Raji (cell line): ENCODE data around the gene SMYD3.

Experiments
- POLR2A ChIP-seq: IDR thresholded peaks from 2 replicates; pipeline ENCODE4 v1.6.1; 2011; ENCODE audit warnings: low read depth, low read length, control low read depth; ENCODE audit not compliant: insufficient read depth

SMYD3 gene

DNA sequence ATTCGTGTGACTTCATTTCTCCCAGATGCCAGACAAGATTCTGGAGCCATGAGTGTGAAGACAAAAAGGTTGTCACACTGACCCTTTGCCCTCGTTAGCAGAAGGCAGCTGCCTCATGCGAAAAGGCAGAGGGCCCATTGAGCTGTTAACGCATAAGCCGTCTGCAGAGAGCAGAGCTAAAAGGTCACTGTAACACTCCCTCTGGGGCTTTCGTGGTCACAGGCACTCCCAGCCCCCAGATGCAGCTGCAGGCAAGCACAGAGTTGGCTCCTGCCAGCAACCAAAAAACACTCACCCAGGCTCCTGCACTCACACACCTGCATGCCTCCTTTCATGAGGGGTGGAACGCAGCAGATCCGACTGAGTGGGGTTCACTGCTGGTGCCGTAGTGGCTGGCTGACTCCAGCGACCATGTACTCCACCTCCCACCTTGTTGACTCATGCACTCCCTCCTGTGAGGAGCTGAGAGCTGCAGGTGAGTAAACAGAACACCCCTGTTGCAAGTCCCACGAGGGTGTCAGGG lies 287.5 kb downstream of the SMYD3 start:
- TF ChIP-seq POLR2A: no peak

GRCh38 chr1:246218686-246219085 lies 288.4 kb downstream of the SMYD3 start:
- no peak for TF ChIP-seq POLR2A

GRCh38 chr1:246216906-246217305 lies 290.2 kb downstream of the SMYD3 start:
- TF ChIP-seq POLR2A: no peak

- TF ChIP-seq POLR2A: no peak
These were observed 291.6 kb downstream of the SMYD3 start for GRCh38 chr1:246215510-246215903.

DNA sequence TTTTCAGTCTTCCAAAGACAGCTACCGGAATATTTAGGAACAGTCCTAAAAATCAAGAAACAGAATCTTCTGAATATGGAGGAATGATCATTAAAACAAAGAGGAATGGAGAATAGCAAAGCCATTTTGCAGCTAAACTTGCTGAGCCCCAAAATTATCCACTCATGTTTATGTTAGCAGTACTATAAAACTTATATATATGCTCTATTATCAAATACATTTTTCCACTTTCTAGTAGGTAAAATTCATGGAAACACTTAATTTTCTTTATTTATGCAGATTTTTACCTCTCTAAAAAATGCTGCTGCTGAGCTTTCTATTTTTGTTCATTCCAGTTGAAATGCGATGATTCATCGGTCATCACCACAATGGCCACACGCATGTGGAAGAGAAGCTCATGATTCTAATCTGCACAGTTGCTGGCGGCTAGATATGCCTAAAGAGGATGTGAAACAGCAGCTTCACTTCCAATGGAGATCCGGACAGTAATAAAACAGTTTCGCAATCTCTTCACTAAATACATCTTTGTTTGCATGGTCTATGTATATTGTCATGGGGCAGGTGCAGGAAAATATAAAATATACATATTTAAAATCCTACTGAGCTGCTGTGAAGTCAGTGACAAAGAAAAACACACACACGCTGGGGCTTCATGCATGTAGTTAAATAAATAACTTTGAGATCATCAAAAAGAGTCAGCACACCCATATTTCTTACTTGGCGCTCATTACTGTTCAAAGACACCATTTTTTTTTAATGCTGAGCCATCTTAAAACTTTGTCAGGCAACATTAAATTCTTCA lies 292.2 kb downstream of the SMYD3 start:
- TF ChIP-seq POLR2A: no peak

- TF ChIP-seq POLR2A: no peak
These were observed 293.1 kb downstream of the SMYD3 start for GRCh38 chr1:246213947-246214346.

GRCh38 chr1:246213502-246213901 lies 293.6 kb downstream of the SMYD3 start:
- TF ChIP-seq POLR2A: no peak

- no peak for TF ChIP-seq POLR2A
These were observed 294.0 kb downstream of the SMYD3 start for GRCh38 chr1:246213036-246213435.

- no peak for TF ChIP-seq POLR2A
These were observed 295.1 kb downstream of the SMYD3 start for GRCh38 chr1:246212013-246212412.

- no peak for TF ChIP-seq POLR2A
These were observed 296.3 kb downstream of the SMYD3 start for GRCh38 chr1:246210756-246211155.

DNA sequence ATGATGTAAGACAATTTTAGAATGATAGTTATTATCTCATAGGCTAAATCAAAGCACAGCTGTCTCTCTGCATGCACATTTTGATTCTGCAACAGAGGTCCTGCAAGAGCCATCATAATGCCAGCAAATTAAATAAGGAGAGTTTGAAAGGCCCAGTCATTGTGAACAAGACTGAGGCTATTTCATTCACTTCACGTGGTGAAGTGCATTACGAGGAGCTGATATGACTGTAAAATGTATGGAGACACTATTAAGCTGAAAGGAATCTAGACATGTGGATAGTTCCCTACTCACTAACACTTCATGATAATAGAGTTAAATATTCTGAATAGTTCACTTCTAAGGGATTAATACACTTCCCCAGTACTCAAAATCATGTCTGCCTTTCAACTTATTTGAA lies 299.0 kb downstream of the SMYD3 start:
- no peak for TF ChIP-seq POLR2A

GRCh38 chr1:246203180-246203579 lies 303.9 kb downstream of the SMYD3 start:
- no peak for TF ChIP-seq POLR2A

- no peak for TF ChIP-seq POLR2A
These were observed 306.3 kb downstream of the SMYD3 start for GRCh38 chr1:246200738-246201137.

DNA sequence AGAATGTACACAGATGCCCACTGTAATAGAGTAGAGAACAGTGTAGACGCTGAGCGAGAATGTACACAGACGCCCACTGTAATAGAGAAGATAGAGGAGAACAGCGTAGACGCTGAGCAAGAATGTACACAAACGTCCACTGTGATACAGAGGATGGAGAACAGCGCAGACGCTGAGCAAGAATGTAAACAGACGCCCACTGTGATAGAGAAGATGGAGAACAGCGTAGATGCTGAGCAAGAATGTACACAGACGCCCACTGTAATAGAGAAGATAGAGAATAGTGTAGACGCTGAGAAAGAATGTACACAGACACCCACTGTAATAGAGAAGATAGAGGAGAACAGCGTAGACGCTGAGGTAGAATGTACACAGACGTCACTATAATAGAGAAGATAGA lies 306.9 kb downstream of the SMYD3 start:
- TF ChIP-seq POLR2A: no peak

DNA sequence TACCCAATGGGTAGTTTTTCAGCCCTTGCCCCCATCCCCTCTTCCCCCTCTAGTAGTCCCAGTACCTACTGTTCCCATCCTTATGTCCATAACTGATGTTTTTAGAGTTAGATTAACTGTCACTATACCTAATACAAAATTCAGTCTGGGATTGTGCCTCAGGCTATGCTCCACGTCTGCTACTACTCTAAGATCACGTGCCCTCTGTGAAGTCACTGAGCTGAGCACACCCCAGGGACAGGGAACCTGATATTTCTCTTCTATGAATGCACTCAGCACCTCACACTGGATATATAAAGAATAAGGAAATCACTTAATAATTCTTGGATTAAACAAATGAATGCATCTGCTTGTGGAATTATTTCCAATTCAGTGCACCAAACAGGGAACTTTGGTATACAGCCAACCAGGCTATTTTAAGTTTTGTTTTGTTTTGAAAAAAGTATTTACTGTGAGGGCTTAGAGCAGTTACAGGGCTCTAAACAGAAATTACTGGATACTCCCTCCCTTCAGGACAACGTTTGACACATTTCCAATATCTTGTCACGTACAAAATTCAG lies 307.9 kb downstream of the SMYD3 start:
- no peak for TF ChIP-seq POLR2A

GRCh38 chr1:246198115-246198816 lies 308.8 kb downstream of the SMYD3 start:
- TF ChIP-seq POLR2A: no peak
